ENCODE results near the gene EIF2D.
A peak's percentile ranks its signal among the peaks of the same experiment; 100 is the strongest.

EIF2D gene

DNA sequence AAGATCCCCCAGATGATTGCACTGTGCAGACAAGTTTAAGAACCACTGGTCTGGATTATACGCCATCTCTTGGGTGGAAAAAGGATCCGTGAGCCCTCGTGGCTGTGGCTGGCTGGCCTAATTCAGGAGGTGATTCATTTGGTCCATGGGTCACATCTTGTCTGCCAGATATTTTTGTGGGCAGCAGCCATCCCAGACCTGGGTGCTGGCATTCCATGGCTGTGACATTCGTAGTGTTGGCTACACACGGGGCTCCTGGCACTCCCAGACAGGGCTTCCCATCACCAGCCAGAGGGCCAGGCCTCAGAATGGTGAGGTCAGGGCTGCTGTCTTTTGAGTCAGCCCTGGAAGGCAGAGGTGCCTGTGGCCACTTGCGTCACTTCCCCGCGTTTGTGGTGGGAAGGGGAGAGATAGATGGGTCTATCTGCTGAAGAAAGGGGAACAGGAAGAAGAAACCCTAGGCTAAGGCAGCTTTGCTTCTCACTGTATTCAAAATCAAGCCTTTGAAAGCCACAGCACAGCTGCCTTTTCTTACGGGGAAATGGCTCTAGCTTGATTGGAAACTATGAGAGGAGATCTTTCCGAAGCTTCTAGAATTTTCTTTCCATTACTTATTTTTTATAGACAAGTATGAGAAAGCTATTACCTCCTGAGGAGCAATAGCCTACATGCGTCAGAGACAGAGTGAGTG lies 32.4 kb downstream of the EIF2D start:
- peaks cover 2% of the 10 kb centered on the region for H3K9me3 ChIP-seq (ENCODE audit: insufficient read depth, low read depth, low read length)
- no peak overlapping the region for H3K23ac ChIP-seq (ENCODE audit: low read length)
- no CpG with 5 or more reads among the region's 11 CpGs for WGBS (ENCODE audit: extremely low coverage, insufficient coverage, insufficient read length)
- peak; percentile 42 to 45 for DNase-seq
- no peak overlapping the region for H3K27ac ChIP-seq (ENCODE audit: low read depth, low read length)
- H3K79me2 ChIP-seq (ENCODE audit: control insufficient read depth, insufficient read depth, low read length, poor library complexity): no peaks in the 10 kb centered on the region
- H3K4me1 ChIP-seq (ENCODE audit: control insufficient read depth in 1 of 2, insufficient read depth in 2 of 2, low read length in 2 of 2): no peaks in the 10 kb centered on the region
- no peak overlapping the region for H2AK5ac ChIP-seq (ENCODE audit: low read length)
- H3K18ac ChIP-seq (ENCODE audit: low read length): no peak overlapping the region
- H3K4me2 ChIP-seq (ENCODE audit: low read length): no peak overlapping the region
- no peak overlapping the region for H4K8ac ChIP-seq (ENCODE audit: low read depth, low read length)
- no peak overlapping the region for H3K9ac ChIP-seq (ENCODE audit: low read length)
- no peak overlapping the region for H3K14ac ChIP-seq (ENCODE audit: low read length)
- H2BK12ac ChIP-seq (ENCODE audit: low read length): no peak overlapping the region
- no peak overlapping the region for H4K91ac ChIP-seq (ENCODE audit: low read depth, low read length)
- no peaks in the 10 kb centered on the region for H3K27me3 ChIP-seq (ENCODE audit: insufficient read depth, low read length)
- no peak overlapping the region for H3K4me3 ChIP-seq (ENCODE audit: low read depth, low read length)
- no peak overlapping the region for H2AFZ ChIP-seq (ENCODE audit: insufficient read depth, low read length, poor library complexity)
- H3K79me1 ChIP-seq (ENCODE audit: low read length): no peaks in the 10 kb centered on the region
- no peak overlapping the region for H4K12ac ChIP-seq (ENCODE audit: low read depth, low read length)
- no peaks in the 10 kb centered on the region for H3K36me3 ChIP-seq (ENCODE audit: control insufficient read depth in 1 of 2, insufficient read depth in 2 of 2, low read length in 2 of 2)
- no peak overlapping the region for H2BK5ac ChIP-seq (ENCODE audit: low read depth, low read length, poor library complexity)
- no peak overlapping the region for H3K4ac ChIP-seq (ENCODE audit: low read depth, low read length)
- no peak overlapping the region for H2BK120ac ChIP-seq (ENCODE audit: insufficient read depth, low read length, poor library complexity)

DNA sequence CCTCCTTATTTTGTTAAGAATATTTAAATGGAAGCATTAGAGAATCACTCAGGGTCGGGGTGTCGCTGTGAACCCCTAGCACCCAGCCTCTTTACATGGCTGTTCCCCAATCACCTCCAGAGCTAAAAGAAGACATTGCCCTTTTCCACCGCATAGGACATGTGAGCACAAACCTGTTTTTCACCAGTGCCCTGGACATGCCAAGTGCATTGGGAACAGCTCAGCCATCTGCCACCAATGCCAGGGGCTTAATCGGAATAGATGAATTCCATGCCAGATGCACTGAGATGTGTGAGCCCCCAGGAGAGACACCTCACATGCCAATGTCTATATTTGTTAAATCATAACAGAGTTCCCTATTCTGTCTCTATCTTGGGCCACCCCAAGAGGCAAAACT lies 33.3 kb downstream of the EIF2D start:
- Histone ChIP-seq H2AK5ac (ENCODE audit: low read length) (no peak overlapping the region), H3K9me3 (ENCODE audit: insufficient read depth, low read depth, low read length) (no peaks in the 10 kb centered on the region), H3K18ac (ENCODE audit: low read length) (no peak overlapping the region), H2BK5ac (ENCODE audit: low read depth, low read length, poor library complexity) (no peak overlapping the region), H3K9ac (ENCODE audit: low read length) (no peak overlapping the region), H3K36me3 (ENCODE audit: control insufficient read depth in 1 of 2, insufficient read depth in 2 of 2, low read length in 2 of 2) (no peaks in the 10 kb centered on the region), H3K4me3 (ENCODE audit: low read depth, low read length) (no peak overlapping the region), H3K79me2 (ENCODE audit: control insufficient read depth, insufficient read depth, low read length, poor library complexity) (no peaks in the 10 kb centered on the region), H2BK12ac (ENCODE audit: low read length) (no peak overlapping the region), H3K79me1 (ENCODE audit: low read length) (no peaks in the 10 kb centered on the region), H3K4me2 (ENCODE audit: low read length) (no peak overlapping the region), H3K14ac (ENCODE audit: low read length) (no peak overlapping the region), H4K12ac (ENCODE audit: low read depth, low read length) (no peak overlapping the region), H3K27ac (ENCODE audit: low read depth, low read length) (no peak overlapping the region), H4K8ac (ENCODE audit: low read depth, low read length) (no peak overlapping the region), H2BK120ac (ENCODE audit: insufficient read depth, low read length, poor library complexity) (no peak overlapping the region), H3K27me3 (ENCODE audit: insufficient read depth, low read length) (no peaks in the 10 kb centered on the region), H3K4me1 (ENCODE audit: control insufficient read depth in 1 of 2, insufficient read depth in 2 of 2, low read length in 2 of 2) (no peaks in the 10 kb centered on the region), H3K23ac (ENCODE audit: low read length) (no peak overlapping the region), H3K4ac (ENCODE audit: low read depth, low read length) (no peak overlapping the region), H2AFZ (ENCODE audit: insufficient read depth, low read length, poor library complexity) (no peak overlapping the region), H4K91ac (ENCODE audit: low read depth, low read length) (no peak overlapping the region)
- DNase-seq: no peak
- no CpG with 5 or more reads among the region's 4 CpGs for WGBS (ENCODE audit: extremely low coverage, insufficient coverage, insufficient read length)

DNA sequence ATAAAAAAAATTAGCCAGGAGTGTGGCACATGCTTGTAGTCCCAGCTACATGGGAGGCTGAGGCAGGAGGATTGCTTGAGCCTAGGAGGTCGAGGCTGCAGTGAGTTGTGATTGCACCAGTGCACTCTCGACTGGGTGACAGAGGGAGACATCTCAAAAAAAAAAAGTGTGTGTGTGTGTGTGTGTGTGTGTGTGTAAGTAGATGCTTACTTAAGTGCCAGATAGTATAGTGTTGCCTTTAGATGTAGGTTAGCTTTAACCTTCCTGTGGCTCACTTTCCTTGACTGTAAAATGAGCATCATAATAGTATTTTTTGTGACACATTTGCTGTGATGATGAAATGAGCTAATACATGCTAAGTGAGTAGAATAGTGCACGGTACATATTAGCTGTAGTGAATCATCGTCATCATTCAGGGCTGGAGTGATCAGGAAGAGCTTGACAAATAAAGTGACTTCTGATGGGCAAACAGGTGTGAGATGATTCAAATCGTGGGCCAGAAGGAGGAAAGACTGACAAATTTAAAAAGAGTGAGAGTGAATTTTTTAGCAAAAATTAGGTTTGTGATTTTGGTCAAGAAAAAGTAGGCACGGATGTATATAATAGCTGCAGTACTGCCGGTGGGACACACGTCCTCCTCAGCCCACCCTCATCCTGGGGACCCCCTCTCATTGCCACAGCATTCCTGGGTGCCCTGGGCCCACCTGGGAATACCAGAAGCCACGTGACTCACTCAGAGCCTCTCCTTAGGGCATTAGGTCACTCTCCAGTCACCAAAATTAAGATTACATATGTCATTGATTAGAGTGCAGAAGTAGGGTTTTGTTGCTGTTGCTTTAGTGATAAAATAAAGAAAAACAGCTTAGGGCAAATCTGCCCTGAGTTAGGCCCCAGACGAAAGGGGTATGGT lies 33.9 kb downstream of the EIF2D start:
- Histone ChIP-seq H4K12ac (ENCODE audit: low read depth, low read length) (no peak overlapping the region), H3K79me1 (ENCODE audit: low read length) (no peaks in the 10 kb centered on the region), H3K23ac (ENCODE audit: low read length) (no peak overlapping the region), H3K79me2 (ENCODE audit: control insufficient read depth, insufficient read depth, low read length, poor library complexity) (no peaks in the 10 kb centered on the region), H3K4me1 (ENCODE audit: control insufficient read depth in 1 of 2, insufficient read depth in 2 of 2, low read length in 2 of 2) (no peaks in the 10 kb centered on the region), H2AFZ (ENCODE audit: insufficient read depth, low read length, poor library complexity) (no peak overlapping the region), H3K9me3 (ENCODE audit: insufficient read depth, low read depth, low read length) (no peaks in the 10 kb centered on the region), H4K91ac (ENCODE audit: low read depth, low read length) (no peak overlapping the region), H3K4me2 (ENCODE audit: low read length) (no peak overlapping the region), H3K36me3 (ENCODE audit: control insufficient read depth in 1 of 2, insufficient read depth in 2 of 2, low read length in 2 of 2) (no peaks in the 10 kb centered on the region), H3K9ac (ENCODE audit: low read length) (no peak overlapping the region), H3K14ac (ENCODE audit: low read length) (no peak overlapping the region), H2BK12ac (ENCODE audit: low read length) (no peak overlapping the region), H3K4me3 (ENCODE audit: low read depth, low read length) (no peak overlapping the region), H3K27ac (ENCODE audit: low read depth, low read length) (no peak overlapping the region), H3K27me3 (ENCODE audit: insufficient read depth, low read length) (no peaks in the 10 kb centered on the region), H2BK5ac (ENCODE audit: low read depth, low read length, poor library complexity) (no peak overlapping the region), H3K4ac (ENCODE audit: low read depth, low read length) (no peak overlapping the region), H2BK120ac (ENCODE audit: insufficient read depth, low read length, poor library complexity) (no peak overlapping the region), H4K8ac (ENCODE audit: low read depth, low read length) (no peak overlapping the region), H2AK5ac (ENCODE audit: low read length) (no peak overlapping the region), H3K18ac (ENCODE audit: low read length) (no peak overlapping the region)
- DNase-seq: no peak
- no CpG with 5 or more reads among the region's 10 CpGs for WGBS (ENCODE audit: extremely low coverage, insufficient coverage, insufficient read length)

DNA sequence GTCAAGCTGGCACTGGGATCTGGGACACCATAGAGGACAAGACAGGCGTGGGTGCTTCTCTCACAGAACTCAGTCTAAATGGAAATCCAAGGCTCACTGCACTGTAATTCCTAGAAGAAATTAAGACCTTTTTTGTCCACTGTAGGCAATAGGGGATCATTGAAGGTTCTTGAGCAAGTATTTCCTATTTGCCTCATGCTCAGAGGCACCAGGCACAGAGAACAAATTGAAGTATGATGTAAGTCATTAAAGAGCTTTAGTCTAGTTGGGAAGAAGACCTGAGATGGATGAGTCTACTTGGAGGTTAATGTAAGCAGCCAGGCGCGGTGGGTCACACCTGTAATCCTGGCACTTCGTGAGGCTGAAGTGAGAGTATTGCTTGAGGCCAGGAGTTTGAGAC lies 34.6 kb downstream of the EIF2D start:
- no peak overlapping the region for H2AK5ac ChIP-seq (ENCODE audit: low read length)

More for the DNA sequence above, 34.6 kb downstream of the EIF2D start:
- H4K8ac ChIP-seq (ENCODE audit: low read depth, low read length): no peak overlapping the region
- no peak overlapping the region for H3K4me2 ChIP-seq (ENCODE audit: low read length)
- H3K27ac ChIP-seq (ENCODE audit: low read depth, low read length): no peak overlapping the region
- no peak overlapping the region for H4K91ac ChIP-seq (ENCODE audit: low read depth, low read length)
- no peaks in the 10 kb centered on the region for H3K4me1 ChIP-seq (ENCODE audit: control insufficient read depth in 1 of 2, insufficient read depth in 2 of 2, low read length in 2 of 2)
- no peak overlapping the region for H2AFZ ChIP-seq (ENCODE audit: insufficient read depth, low read length, poor library complexity)
- H3K79me1 ChIP-seq (ENCODE audit: low read length): no peaks in the 10 kb centered on the region
- WGBS (ENCODE audit: extremely low coverage, insufficient coverage, insufficient read length): no CpG with 5 or more reads among the region's 4 CpGs
- no peaks in the 10 kb centered on the region for H3K9me3 ChIP-seq (ENCODE audit: insufficient read depth, low read depth, low read length)
- H4K12ac ChIP-seq (ENCODE audit: low read depth, low read length): no peak overlapping the region
- H3K23ac ChIP-seq (ENCODE audit: low read length): no peak overlapping the region
- H3K4ac ChIP-seq (ENCODE audit: low read depth, low read length): no peak overlapping the region
- H2BK12ac ChIP-seq (ENCODE audit: low read length): no peak overlapping the region
- no peak for DNase-seq
- no peak overlapping the region for H2BK5ac ChIP-seq (ENCODE audit: low read depth, low read length, poor library complexity)
- H3K14ac ChIP-seq (ENCODE audit: low read length): no peak overlapping the region
- H3K27me3 ChIP-seq (ENCODE audit: insufficient read depth, low read length): no peaks in the 10 kb centered on the region
- H2BK120ac ChIP-seq (ENCODE audit: insufficient read depth, low read length, poor library complexity): no peak overlapping the region
- no peak overlapping the region for H3K18ac ChIP-seq (ENCODE audit: low read length)
- H3K36me3 ChIP-seq (ENCODE audit: control insufficient read depth in 1 of 2, insufficient read depth in 2 of 2, low read length in 2 of 2): no peaks in the 10 kb centered on the region
- H3K4me3 ChIP-seq (ENCODE audit: low read depth, low read length): no peak overlapping the region
- H3K79me2 ChIP-seq (ENCODE audit: control insufficient read depth, insufficient read depth, low read length, poor library complexity): no peaks in the 10 kb centered on the region
- no peak overlapping the region for H3K9ac ChIP-seq (ENCODE audit: low read length)

Data from trophoblast cell (in vitro differentiated cells and primary cell).